ENCODE measurements around the gene DIPK1B. TPM values are rescaled to one million over a fixed set of nuclear protein-coding genes. Genes with fewer than 3 reads are reported as not detected.

The DIPK1B gene
- polyA plus RNA-seq, 1 of the 3 experiments (the other 2 are of a cell fraction): 24.5 TPM

DNA sequence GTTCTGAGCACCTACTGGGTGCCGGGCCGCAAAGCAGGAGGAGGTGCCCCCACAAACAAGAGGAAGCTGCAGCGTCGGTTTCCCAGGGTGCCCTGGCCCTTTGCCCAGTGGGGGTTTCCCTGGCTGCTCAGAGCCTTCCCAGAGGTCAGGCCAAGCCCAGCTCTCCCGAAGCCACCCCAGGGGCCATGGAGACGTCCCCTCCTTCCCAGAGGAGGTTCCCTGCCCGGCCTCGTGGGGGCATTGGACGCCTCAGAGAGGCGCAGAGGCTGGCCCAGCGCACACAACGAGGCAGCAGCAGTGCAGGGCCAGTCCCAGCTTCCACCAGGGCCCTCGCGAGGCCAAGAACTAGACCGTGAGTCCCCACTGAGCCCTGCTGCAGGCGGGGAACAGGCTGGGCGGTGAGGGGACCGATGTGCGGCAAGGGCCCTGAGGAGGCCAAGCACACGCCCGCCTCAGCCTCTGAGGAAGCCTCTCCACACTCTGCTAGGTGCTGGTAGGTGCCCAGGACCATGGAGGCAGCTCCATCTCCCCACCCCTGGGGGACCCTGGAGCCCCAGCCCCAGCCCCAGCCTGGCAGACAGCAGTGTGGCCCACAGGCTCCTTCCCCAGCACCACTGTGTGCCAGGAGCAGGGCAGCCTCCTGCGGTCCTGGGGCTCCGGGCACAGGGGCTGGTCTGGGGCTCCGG lies 7.0 kb downstream of the DIPK1B start:
- Histone ChIP-seq H3K9me3 (no peaks in the 10 kb centered on the region), H3K4me1 (ENCODE audit: control insufficient read depth in 1 of 2, insufficient read depth in 2 of 2, low read depth in 1 of 2, low read length in 1 of 2) (peaks cover 0 to 11% of the 10 kb centered on the region in 2 experiments; a peak in 1 of 4 replicates), H3K27me3 (ENCODE audit: insufficient read depth) (no peaks in the 10 kb centered on the region), H3K27ac (ENCODE audit: low read depth in 2 of 2, low read length in 1 of 2) (no peak overlapping the region), H2AFZ (ENCODE audit: low read depth) (no peak overlapping the region), H3K9me2 (no peaks in the 10 kb centered on the region), H3F3A (replicated peaks; ENCODE audit: insufficient read depth) (peaks cover 8% of the 10 kb centered on the region), H4K20me1 (ENCODE audit: insufficient read depth) (peaks cover 36% of the 10 kb centered on the region), H3K9ac (no peak overlapping the region), H3K4me2 (no peak overlapping the region), H3K79me2 (ENCODE audit: insufficient read depth) (peaks cover 5% of the 10 kb centered on the region), H3K36me3 (replicated peaks in 1 of 2; ENCODE audit: control insufficient read depth in 1 of 2, insufficient read depth in 2 of 2, low read length in 1 of 2) (peaks cover 4 to 24% of the 10 kb centered on the region in 2 experiments), H3K4me3 (ENCODE audit: low read depth in 2 of 2, low read length in 1 of 2) (no peak overlapping the region)
- WGBS (ENCODE audit: low lambda C conversion rate): 70% methylated on average over 10 of the region's 24 CpGs
- TF ChIP-seq SMC3 (IDR thresholded peaks at IDR 0.05; ENCODE audit: low read depth, low read length) (no peak), CHD2 (IDR thresholded peaks at IDR 0.05; ENCODE audit: low read length, partially characterized antibody) (no peak), TEAD4 (IDR thresholded peaks at IDR 0.05; ENCODE audit: borderline replicate concordance, insufficient read depth) (no peak), FOSL2 (IDR thresholded peaks at IDR 0.05; ENCODE audit: borderline replicate concordance, low read depth) (no peak), NFIC (IDR thresholded peaks at IDR 0.05; ENCODE audit: borderline replicate concordance) (no peak), ELF1 (IDR thresholded peaks at IDR 0.05) (no peak), TAF1 (IDR thresholded peaks at IDR 0.05; ENCODE audit: borderline replicate concordance, low read depth, low read length) (no peak), EP300 (IDR thresholded peaks at IDR 0.05; ENCODE audit: borderline replicate concordance in 1 of 2, low read depth in 1 of 2, low read length in 1 of 2) (no peak), RFX5 (IDR thresholded peaks at IDR 0.05; ENCODE audit: low read length) (no peak), RXRA (IDR thresholded peaks at IDR 0.05; ENCODE audit: borderline replicate concordance, low read depth) (no peak), FOXJ3 (CRISPR knock-in tag; IDR thresholded peaks at IDR 0.05) (no peak), GATA2 (CRISPR knock-in tag; IDR thresholded peaks at IDR 0.05) (no peak)
- TF ChIP-seq, protein P1, sequence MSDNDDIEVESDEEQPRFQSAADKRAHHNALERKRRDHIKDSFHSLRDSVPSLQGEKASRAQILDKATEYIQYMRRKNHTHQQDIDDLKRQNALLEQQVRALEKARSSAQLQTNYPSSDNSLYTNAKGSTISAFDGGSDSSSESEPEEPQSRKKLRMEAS (IDR thresholded peaks at IDR 0.05; ENCODE audit: low read depth): no peak
- TF ChIP-seq, protein P2, sequence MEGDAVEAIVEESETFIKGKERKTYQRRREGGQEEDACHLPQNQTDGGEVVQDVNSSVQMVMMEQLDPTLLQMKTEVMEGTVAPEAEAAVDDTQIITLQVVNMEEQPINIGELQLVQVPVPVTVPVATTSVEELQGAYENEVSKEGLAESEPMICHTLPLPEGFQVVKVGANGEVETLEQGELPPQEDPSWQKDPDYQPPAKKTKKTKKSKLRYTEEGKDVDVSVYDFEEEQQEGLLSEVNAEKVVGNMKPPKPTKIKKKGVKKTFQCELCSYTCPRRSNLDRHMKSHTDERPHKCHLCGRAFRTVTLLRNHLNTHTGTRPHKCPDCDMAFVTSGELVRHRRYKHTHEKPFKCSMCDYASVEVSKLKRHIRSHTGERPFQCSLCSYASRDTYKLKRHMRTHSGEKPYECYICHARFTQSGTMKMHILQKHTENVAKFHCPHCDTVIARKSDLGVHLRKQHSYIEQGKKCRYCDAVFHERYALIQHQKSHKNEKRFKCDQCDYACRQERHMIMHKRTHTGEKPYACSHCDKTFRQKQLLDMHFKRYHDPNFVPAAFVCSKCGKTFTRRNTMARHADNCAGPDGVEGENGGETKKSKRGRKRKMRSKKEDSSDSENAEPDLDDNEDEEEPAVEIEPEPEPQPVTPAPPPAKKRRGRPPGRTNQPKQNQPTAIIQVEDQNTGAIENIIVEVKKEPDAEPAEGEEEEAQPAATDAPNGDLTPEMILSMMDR (IDR thresholded peaks at IDR 0.05): no peak
- TF ChIP-seq, protein P3, sequence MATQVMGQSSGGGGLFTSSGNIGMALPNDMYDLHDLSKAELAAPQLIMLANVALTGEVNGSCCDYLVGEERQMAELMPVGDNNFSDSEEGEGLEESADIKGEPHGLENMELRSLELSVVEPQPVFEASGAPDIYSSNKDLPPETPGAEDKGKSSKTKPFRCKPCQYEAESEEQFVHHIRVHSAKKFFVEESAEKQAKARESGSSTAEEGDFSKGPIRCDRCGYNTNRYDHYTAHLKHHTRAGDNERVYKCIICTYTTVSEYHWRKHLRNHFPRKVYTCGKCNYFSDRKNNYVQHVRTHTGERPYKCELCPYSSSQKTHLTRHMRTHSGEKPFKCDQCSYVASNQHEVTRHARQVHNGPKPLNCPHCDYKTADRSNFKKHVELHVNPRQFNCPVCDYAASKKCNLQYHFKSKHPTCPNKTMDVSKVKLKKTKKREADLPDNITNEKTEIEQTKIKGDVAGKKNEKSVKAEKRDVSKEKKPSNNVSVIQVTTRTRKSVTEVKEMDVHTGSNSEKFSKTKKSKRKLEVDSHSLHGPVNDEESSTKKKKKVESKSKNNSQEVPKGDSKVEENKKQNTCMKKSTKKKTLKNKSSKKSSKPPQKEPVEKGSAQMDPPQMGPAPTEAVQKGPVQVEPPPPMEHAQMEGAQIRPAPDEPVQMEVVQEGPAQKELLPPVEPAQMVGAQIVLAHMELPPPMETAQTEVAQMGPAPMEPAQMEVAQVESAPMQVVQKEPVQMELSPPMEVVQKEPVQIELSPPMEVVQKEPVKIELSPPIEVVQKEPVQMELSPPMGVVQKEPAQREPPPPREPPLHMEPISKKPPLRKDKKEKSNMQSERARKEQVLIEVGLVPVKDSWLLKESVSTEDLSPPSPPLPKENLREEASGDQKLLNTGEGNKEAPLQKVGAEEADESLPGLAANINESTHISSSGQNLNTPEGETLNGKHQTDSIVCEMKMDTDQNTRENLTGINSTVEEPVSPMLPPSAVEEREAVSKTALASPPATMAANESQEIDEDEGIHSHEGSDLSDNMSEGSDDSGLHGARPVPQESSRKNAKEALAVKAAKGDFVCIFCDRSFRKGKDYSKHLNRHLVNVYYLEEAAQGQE (IDR thresholded peaks at IDR 0.05; ENCODE audit: low read depth, low read length): no peak
- CTCF ChIA-PET: interaction anchor here (0.6 to 8.4 kb wide), 4 partner anchors 9 to 252 kb away, joined by 3 to 99 read pairs (median 4); partner anchors contain the start of gene LCN8
- POLR2A ChIA-PET: interaction anchor here (1.3 kb wide), 1 partner anchor 8 kb away, joined by 8 read pairs; no protein-coding TSS in a partner anchor
- DNase-seq: no peak

Measured in SK-N-SH (cell line).